ENCODE results near the gene SYMPK.

The SYMPK gene

GRCh38 chr19:45768655-45768983 is 94.3 kb downstream of the SYMPK start:
- DNase-seq (ENCODE audit: low read depth in 2 of 2, low spot score in 1 of 2): no peak

DNA sequence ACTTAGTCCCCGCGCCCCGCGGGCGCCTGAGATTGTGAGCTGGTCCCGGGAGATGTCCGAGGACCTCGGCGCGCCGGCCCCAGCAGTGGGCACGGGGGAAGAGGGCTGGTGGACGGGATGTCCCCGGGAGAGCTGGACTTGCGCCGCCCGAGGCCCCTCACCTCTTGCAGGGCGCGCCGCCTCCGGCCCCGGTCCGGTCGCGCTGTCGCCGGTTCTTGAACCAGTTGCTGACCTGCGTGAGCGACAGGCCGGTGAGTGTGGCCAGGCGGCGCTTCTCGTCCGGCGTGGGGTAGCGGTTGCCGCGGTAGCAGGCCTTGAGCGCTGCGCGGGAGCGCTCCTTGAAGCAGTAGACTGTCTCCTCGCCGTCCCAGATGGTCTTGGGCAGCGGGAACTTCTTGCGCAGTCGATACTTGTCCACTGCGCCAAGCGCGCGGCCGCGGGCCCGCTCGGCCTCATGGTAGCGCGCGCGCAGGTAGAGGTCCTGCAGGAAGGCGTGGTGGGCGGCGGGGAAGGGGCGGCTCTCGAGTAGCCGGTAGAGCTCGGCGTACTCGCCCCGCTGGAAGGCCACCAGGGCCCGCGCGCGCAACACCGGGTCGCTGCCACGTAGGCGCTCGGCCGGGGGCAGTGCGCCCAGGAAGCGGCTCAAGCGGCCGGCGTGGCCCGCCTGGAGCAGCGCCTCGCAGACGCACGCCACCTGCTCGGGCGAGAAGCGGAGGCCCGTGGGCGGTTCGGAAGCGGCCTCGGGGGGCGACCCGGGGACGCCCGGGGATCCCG is 94.9 kb downstream of the SYMPK start:
- DNase-seq (ENCODE audit: low read depth in 2 of 2, low spot score in 1 of 2): no peak

DNA sequence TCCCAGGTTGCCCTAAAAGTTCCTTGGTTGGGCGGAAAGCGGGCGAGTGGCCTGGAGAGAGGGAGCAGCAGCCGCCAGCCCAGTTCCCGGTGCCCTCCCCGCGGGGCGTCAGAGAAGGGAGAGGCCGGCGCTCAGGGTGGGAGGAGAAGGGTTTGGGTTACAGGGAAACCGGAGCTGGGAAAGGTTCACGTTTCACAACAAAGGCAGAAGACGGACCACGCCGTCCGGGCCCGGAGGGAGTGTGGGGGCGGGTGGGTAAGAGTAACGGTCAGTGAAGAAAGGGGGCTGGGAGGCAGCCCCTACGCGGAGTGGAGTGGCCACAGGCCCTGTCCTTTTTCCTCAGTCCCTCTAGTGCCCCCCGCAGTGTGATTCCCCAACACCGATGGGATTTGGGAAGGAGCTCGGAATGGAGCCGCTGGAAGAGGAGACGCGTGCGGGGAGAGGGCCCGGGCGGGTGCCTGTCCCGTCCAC is 95.5 kb downstream of the SYMPK start:
- no peak for DNase-seq (ENCODE audit: low read depth in 2 of 2, low spot score in 1 of 2)

DNA sequence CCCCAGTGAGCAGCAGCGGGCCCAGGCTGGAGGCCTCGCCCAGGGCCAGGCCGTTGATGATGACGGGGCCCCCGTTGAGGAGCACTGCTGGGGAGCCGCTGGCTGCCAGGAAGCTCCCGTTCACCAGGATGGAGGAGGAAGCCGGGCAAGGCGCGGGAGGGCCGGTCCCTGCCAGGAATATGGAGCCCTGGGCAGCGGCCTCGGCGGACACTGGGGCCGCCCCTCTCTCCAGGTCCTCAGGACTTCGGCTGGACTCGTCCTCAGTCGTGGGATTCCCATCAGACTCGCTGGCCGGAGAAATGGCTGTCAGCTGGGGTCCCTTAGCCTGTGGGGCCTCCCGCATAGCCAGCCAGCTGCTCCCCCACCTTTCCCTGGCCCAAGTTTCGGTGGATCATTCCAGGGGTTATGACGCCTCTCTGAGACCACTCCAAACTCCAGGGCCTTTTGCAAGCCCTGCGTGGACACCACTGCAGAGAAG is 96.0 kb downstream of the SYMPK start:
- no peak for DNase-seq (ENCODE audit: low read depth in 2 of 2, low spot score in 1 of 2)

- DNase-seq (ENCODE audit: low read depth in 2 of 2, low spot score in 1 of 2): no peak
Measured at GRCh38 chr19:45766296-45766868, 96.6 kb downstream of the SYMPK start.

GRCh38 chr19:45765702-45766295 is 97.1 kb downstream of the SYMPK start:
- no peak for DNase-seq (ENCODE audit: low read depth in 2 of 2, low spot score in 1 of 2)
